ENCODE measurements around the gene NKRF. TPM values are rescaled to one million over a fixed set of nuclear protein-coding genes. Genes with fewer than 3 reads are reported as not detected.
"Not testable (repeated sequence)": the region's sequence is repeated elsewhere in the genome, so short reads cannot be mapped to it uniquely, and the experiment has no call there.

NKRF gene
- total RNA-seq, 1 donor from 2014 or later, result 11.6 TPM

- no peaks in the 10 kb centered on the region for H3K27me3 Mint-ChIP-seq (ENCODE audit: low read depth)
- TF ChIP-seq CTCF (IDR thresholded peaks at IDR 0.05; ENCODE audit: unreplicated experiment), result no peak
- DNase-seq (ENCODE audit: low spot score in 2 of 2, unreplicated experiment in 2 of 2), result no peak
Observed at GRCh38 chrX:119647089-119647488, 40.9 kb upstream of the NKRF start.

GRCh38 chrX:119646515-119646914 is 40.3 kb upstream of the NKRF start:
- H3K4me3 Mint-ChIP-seq, result no peak overlapping the region
- peaks cover 9% of the 10 kb centered on the region for H3K9me3 Mint-ChIP-seq
- peaks cover 14% of the 10 kb centered on the region for H3K36me3 Mint-ChIP-seq
- TF ChIP-seq CTCF (IDR thresholded peaks at IDR 0.05; ENCODE audit: unreplicated experiment), result no peak
- no peaks in the 10 kb centered on the region for H3K27me3 Mint-ChIP-seq (ENCODE audit: low read depth)
- DNase-seq (ENCODE audit: low spot score in 2 of 2, unreplicated experiment in 2 of 2), result no peak
- no peaks in the 10 kb centered on the region for H3K4me1 Mint-ChIP-seq
- H3K27ac Mint-ChIP-seq, result no peak overlapping the region

More at GRCh38 chrX:119647089-119647488, 40.9 kb upstream of the NKRF start:
- Mint-ChIP-seq H3K4me1 (no peaks in the 10 kb centered on the region), H3K4me3 (no peak overlapping the region), H3K9me3 (peaks cover 9% of the 10 kb centered on the region), H3K36me3 (peaks cover 13% of the 10 kb centered on the region), H3K27ac (no peak overlapping the region)

GRCh38 chrX:119643696-119644095 is 37.5 kb upstream of the NKRF start:
- Mint-ChIP-seq H3K27ac (no peak overlapping the region), H3K27me3 (ENCODE audit: low read depth) (no peaks in the 10 kb centered on the region), H3K4me3 (no peak overlapping the region), H3K36me3 (peaks cover 10% of the 10 kb centered on the region), H3K9me3 (peaks cover 4% of the 10 kb centered on the region), H3K4me1 (no peaks in the 10 kb centered on the region)
- no peak for TF ChIP-seq CTCF (IDR thresholded peaks at IDR 0.05; ENCODE audit: unreplicated experiment)
- DNase-seq (ENCODE audit: low spot score in 2 of 2, unreplicated experiment in 2 of 2), result no peak

- Mint-ChIP-seq H3K36me3 (peaks cover 16% of the 10 kb centered on the region), H3K4me1 (no peaks in the 10 kb centered on the region), H3K4me3 (no peak overlapping the region), H3K27ac (no peak overlapping the region), H3K27me3 (ENCODE audit: low read depth) (no peaks in the 10 kb centered on the region), H3K9me3 (peaks cover 4% of the 10 kb centered on the region)
- DNase-seq (ENCODE audit: low spot score in 2 of 2, unreplicated experiment in 2 of 2), result no peak
- TF ChIP-seq CTCF (IDR thresholded peaks at IDR 0.05; ENCODE audit: unreplicated experiment), result no peak
Observed at GRCh38 chrX:119640731-119641170, 34.5 kb upstream of the NKRF start.

GRCh38 chrX:119638725-119639471 is 32.7 kb upstream of the NKRF start:
- DNase-seq (ENCODE audit: low spot score in 2 of 2, unreplicated experiment in 2 of 2), result no peak
- Mint-ChIP-seq H3K4me1 (no peaks in the 10 kb centered on the region), H3K4me3 (no peak overlapping the region), H3K27me3 (ENCODE audit: low read depth) (no peaks in the 10 kb centered on the region), H3K36me3 (peaks cover 25% of the 10 kb centered on the region), H3K9me3 (peaks cover 13% of the 10 kb centered on the region), H3K27ac (no peak overlapping the region)
- TF ChIP-seq CTCF (IDR thresholded peaks at IDR 0.05; ENCODE audit: unreplicated experiment), result no peak

GRCh38 chrX:119637421-119637820 is 31.2 kb upstream of the NKRF start:
- H3K27ac Mint-ChIP-seq; H3K27me3 Mint-ChIP-seq (ENCODE audit: low read depth); DNase-seq (ENCODE audit: low spot score in 2 of 2, unreplicated experiment in 2 of 2); H3K4me3 Mint-ChIP-seq; H3K4me1 Mint-ChIP-seq: not testable (repeated sequence)
- peaks cover 21% of the 10 kb centered on the region for H3K9me3 Mint-ChIP-seq
- peaks cover 33% of the 10 kb centered on the region for H3K36me3 Mint-ChIP-seq

Measured in mesothelial cell of epicardium (in vitro differentiated cells).